HepG2 (cell line): ENCODE results near the gene GAS5. TPM values are rescaled to one million over a fixed set of nuclear protein-coding genes. Genes with fewer than 3 reads are reported as not detected.

ENCODE experiments used
- ETV5 ChIP-seq: IDR thresholded peaks from 2 replicates; pipeline ENCODE4 v1.6.1; 2018; ENCODE audit warnings: missing biosample characterization, missing genetic modification reagents, inconsistent platforms, borderline replicate concordance
- FOXJ3 ChIP-seq: sonication (generic); formaldehyde crosslinking; IDR thresholded peaks from 2 replicates; pipeline ENCODE4 v1.4.0; 2020; ENCODE audit warnings: missing genetic modification reagents, mild to moderate bottlenecking, borderline replicate concordance
- FOXP1 ChIP-seq, 2 experiments: fragments of 450-650 bp in 1 of 2; IDR thresholded peaks; 2 replicates each; pipeline ENCODE4 v1.6.1; 2017 to 2018; ENCODE audit warnings: antibody characterized with exemption in 1 of 2
- HES4 ChIP-seq: sonication (generic); formaldehyde crosslinking; IDR thresholded peaks from 2 replicates; pipeline ENCODE4 v1.9.0; 2021; ENCODE audit warnings: mild to moderate bottlenecking, missing genetic modification reagents, borderline replicate concordance
- HMGA1 ChIP-seq: sonication (generic); formaldehyde crosslinking; conservative IDR thresholded peaks from 2 replicates; pipeline ENCODE4 v1.4.0; 2020; ENCODE audit warnings: missing genetic modification reagents
- HNRNPL ChIP-seq: fragments of 200-400 bp; formaldehyde crosslinking; IDR thresholded peaks from 2 replicates; pipeline ENCODE4 v1.6.1; 2017; ENCODE audit warnings: mild to moderate bottlenecking, low read depth, low read length
- KAT7 ChIP-seq: IDR thresholded peaks from 2 replicates; pipeline ENCODE4 v1.6.1; 2018; ENCODE audit warnings: borderline replicate concordance, missing compliant biosample characterization
- NPAS2 ChIP-seq: sonication (generic); formaldehyde crosslinking; IDR thresholded peaks from 2 replicates; pipeline ENCODE4 v1.8.0; 2022; ENCODE audit warnings: mild to moderate bottlenecking, missing genetic modification reagents, borderline replicate concordance
- NR2C2 ChIP-seq: sonication (generic); formaldehyde crosslinking; IDR thresholded peaks from 2 replicates; pipeline ENCODE4 v1.4.0; 2020; ENCODE audit warnings: missing genetic modification reagents, mild to moderate bottlenecking, moderate library complexity, borderline replicate concordance
- POGZ ChIP-seq: sonication (generic); formaldehyde crosslinking; IDR thresholded peaks from 2 replicates; pipeline ENCODE4 v1.4.0; 2020; ENCODE audit warnings: mild to moderate bottlenecking, missing genetic modification reagents
- SAP130 ChIP-seq: IDR thresholded peaks from 2 replicates; pipeline ENCODE4 v1.6.1; 2016; ENCODE audit warnings: low read depth
- SMAD9 ChIP-seq: sonication (generic); formaldehyde crosslinking; IDR thresholded peaks from 2 replicates; pipeline ENCODE4 v1.5.1; 2020; ENCODE audit warnings: mild to moderate bottlenecking, missing genetic modification reagents
- STAG1 ChIP-seq: sonication (generic); formaldehyde crosslinking; IDR thresholded peaks from 2 replicates; pipeline ENCODE4 v1.4.0; 2020; ENCODE audit warnings: missing genetic modification reagents
- ZFP90 ChIP-seq: sonication (generic); formaldehyde crosslinking; IDR thresholded peaks from 2 replicates; pipeline ENCODE4 v1.8.0; 2022; ENCODE audit warnings: missing genetic modification reagents, mild to moderate bottlenecking, inconsistent platforms, borderline replicate concordance
- ZIK1 ChIP-seq: sonication (generic); formaldehyde crosslinking; IDR thresholded peaks from 2 replicates; pipeline ENCODE4 v1.5.0; 2020; ENCODE audit warnings: mild to moderate bottlenecking, low read depth, missing genetic modification reagents, borderline replicate concordance
- ZNF235 ChIP-seq: sonication (generic); formaldehyde crosslinking; IDR thresholded peaks from 2 replicates; pipeline ENCODE4 v1.8.1; 2023; ENCODE audit warnings: mild to moderate bottlenecking, missing genetic modification reagents, borderline replicate concordance
- ZNF251 ChIP-seq: sonication (generic); formaldehyde crosslinking; IDR thresholded peaks from 2 replicates; pipeline ENCODE4 v1.9.0; 2021; ENCODE audit warnings: mild to moderate bottlenecking, missing genetic modification reagents
- ZNF33A ChIP-seq: sonication (generic); formaldehyde crosslinking; IDR thresholded peaks from 2 replicates; pipeline ENCODE4 v1.5.1; 2020; ENCODE audit warnings: missing genetic modification reagents, mild to moderate bottlenecking, moderate library complexity, borderline replicate concordance
- ZNF510 ChIP-seq: sonication (generic); formaldehyde crosslinking; IDR thresholded peaks from 2 replicates; pipeline ENCODE4 v1.4.0; 2020; ENCODE audit warnings: low read depth, mild to moderate bottlenecking, missing genetic modification reagents
- ZNF557 ChIP-seq: sonication (generic); formaldehyde crosslinking; IDR thresholded peaks from 2 replicates; pipeline ENCODE4 v1.4.0; 2020; ENCODE audit warnings: missing genetic modification reagents
- ZSCAN21 ChIP-seq: sonication (generic); formaldehyde crosslinking; IDR thresholded peaks from 2 replicates; pipeline ENCODE4 v1.8.0; 2022; ENCODE audit warnings: mild to moderate bottlenecking, missing genetic modification reagents, moderate library complexity, borderline replicate concordance
- polyA plus RNA-seq, 8 experiments: library from polyadenylated mRNA; depleted of rRNA in 3 of 8; stranded (reverse) in 7 of 8; unstranded in 1 of 8; fragments of >200 nt; fragmentation: Illumina TruSeq in 4 of 8; extraction: Trizol in 4 of 8; gene quantifications; 2 replicates each; pipeline versions ENCODE4 v1.2.1 to v1.2.3, GENCODE V29; 2011 to 2016; ENCODE audit warnings: low read depth in 4 of 8, missing spikeins in 1 of 8, mixed read lengths in 1 of 8; ENCODE audit not compliant: insufficient read depth in 1 of 8
- total RNA-seq, 5 experiments: library from RNA; depleted of rRNA; stranded (reverse); fragments of >200 nt; fragmentation: Illumina TruSeq; extraction: Trizol; gene quantifications; 2 replicates each; pipeline ENCODE4 v1.2.3, GENCODE V29; 2016; ENCODE audit warnings: low read depth in 1 of 5
- TF ChIP-seq, protein P1 (sequence below): sonication (generic); formaldehyde crosslinking; IDR thresholded peaks from 2 replicates; pipeline ENCODE4 v1.8.1; 2023; ENCODE audit warnings: mild to moderate bottlenecking, moderate library complexity, missing genetic modification reagents
- TF ChIP-seq, protein P2 (sequence below): sonication (generic); formaldehyde crosslinking; conservative IDR thresholded peaks from 2 replicates; pipeline ENCODE4 v1.8.1; 2023; ENCODE audit warnings: missing genetic modification reagents
- TF ChIP-seq, protein P3 (sequence below): sonication (generic); formaldehyde crosslinking; IDR thresholded peaks from 2 replicates; pipeline ENCODE4 v1.4.0; 2020; ENCODE audit warnings: mild to moderate bottlenecking, low read depth, missing genetic modification reagents
- TF ChIP-seq, protein P4 (sequence below): fragments of 450-650 bp; IDR thresholded peaks from 2 replicates; pipeline ENCODE4 v1.6.1; 2016
- TF ChIP-seq, protein P5 (sequence below): sonication (generic); formaldehyde crosslinking; conservative IDR thresholded peaks from 2 replicates; pipeline ENCODE4 v1.8.0; 2022; ENCODE audit warnings: low read depth, missing genetic modification reagents

The GAS5 gene
- total and polyA plus RNA-seq, 2 of the 13 experiments (the other 11 are each of a cell fraction or from before 2014, with no cell fraction given): 352 to 738 TPM

DNA sequence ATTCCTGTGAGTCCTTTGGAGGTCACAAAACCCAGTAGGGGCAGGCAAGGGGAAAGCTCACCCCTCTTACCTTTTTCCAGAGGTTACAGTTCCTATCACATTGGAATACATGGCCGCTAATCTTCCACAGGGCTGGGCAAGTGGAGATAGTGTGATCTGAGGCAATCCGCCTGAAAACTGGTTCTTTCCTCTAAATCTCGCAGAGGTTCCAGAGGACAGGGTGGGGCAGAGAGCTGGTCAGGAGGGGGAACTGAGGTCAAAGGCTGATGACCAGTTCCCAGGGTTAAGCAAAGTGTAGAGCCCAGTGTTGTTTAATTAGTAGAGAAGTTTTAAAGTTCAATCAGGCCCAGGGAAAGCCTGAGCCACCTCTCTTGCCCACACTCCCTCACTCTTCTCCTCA lies 49.4 kb upstream of the GAS5 start, which contains the start of gene SERPINC1 (continued):
- TF ChIP-seq, protein P1, sequence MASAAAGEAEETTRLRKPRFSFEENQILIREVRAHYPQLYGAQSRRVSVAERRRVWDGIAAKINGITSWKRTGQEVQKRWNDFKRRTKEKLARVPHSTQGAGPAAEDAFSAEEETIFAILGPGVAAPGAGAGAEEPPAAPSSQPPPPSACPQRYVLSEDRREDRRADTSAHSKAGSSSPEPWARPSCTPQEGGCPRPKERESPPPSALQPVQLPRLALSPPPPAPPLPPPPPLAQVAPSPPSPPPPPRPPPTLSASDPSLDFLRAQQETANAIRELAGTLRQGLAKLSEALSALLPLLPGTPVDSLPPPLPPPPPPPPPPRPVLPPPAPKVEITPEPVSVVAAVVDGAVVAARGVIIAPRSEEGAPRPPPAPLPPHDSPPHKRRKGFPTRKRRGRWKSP (CRISPR knock-in tag): no peak
- TF ChIP-seq FOXJ3 (CRISPR knock-in tag) (0 out of 2 replicates have a peak, but pooled peaks have one; percentile 48), NPAS2 (CRISPR knock-in tag) (no peak), ZNF33A (CRISPR knock-in tag) (no peak), KAT7 (CRISPR knock-in tag) (0 out of 2 replicates have a peak, but pooled peaks have one; percentile 37), SAP130 (CRISPR knock-in tag) (peak; percentile 53), STAG1 (CRISPR knock-in tag) (no peak), HES4 (CRISPR knock-in tag) (no peak), POGZ (peak; percentile 56), ZNF557 (CRISPR knock-in tag) (no peak), ZSCAN21 (no peak), ZNF510 (CRISPR knock-in tag) (no peak), ZFP90 (CRISPR knock-in tag) (no peak), SMAD9 (CRISPR knock-in tag) (no peak), HMGA1 (CRISPR knock-in tag) (no peak), ZNF251 (CRISPR knock-in tag) (no peak), FOXP1 (IDR thresholded peaks at IDR 0.05) (no peak), FOXP1 (CRISPR knock-in tag; IDR thresholded peaks at IDR 0.05) (no peak), HNRNPL (no peak), ZIK1 (CRISPR knock-in tag) (no peak), NR2C2 (peak; percentile 88), ZNF235 (CRISPR knock-in tag) (no peak), ETV5 (CRISPR knock-in tag) (no peak)
- TF ChIP-seq, protein P2, sequence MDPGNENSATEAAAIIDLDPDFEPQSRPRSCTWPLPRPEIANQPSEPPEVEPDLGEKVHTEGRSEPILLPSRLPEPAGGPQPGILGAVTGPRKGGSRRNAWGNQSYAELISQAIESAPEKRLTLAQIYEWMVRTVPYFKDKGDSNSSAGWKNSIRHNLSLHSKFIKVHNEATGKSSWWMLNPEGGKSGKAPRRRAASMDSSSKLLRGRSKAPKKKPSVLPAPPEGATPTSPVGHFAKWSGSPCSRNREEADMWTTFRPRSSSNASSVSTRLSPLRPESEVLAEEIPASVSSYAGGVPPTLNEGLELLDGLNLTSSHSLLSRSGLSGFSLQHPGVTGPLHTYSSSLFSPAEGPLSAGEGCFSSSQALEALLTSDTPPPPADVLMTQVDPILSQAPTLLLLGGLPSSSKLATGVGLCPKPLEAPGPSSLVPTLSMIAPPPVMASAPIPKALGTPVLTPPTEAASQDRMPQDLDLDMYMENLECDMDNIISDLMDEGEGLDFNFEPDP (CRISPR knock-in tag): 0 out of 2 replicates have a peak, but pooled peaks have one; percentile 74
- TF ChIP-seq, protein P3, sequence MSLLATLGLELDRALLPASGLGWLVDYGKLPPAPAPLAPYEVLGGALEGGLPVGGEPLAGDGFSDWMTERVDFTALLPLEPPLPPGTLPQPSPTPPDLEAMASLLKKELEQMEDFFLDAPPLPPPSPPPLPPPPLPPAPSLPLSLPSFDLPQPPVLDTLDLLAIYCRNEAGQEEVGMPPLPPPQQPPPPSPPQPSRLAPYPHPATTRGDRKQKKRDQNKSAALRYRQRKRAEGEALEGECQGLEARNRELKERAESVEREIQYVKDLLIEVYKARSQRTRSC (CRISPR knock-in tag): no peak
- TF ChIP-seq, protein P4, sequence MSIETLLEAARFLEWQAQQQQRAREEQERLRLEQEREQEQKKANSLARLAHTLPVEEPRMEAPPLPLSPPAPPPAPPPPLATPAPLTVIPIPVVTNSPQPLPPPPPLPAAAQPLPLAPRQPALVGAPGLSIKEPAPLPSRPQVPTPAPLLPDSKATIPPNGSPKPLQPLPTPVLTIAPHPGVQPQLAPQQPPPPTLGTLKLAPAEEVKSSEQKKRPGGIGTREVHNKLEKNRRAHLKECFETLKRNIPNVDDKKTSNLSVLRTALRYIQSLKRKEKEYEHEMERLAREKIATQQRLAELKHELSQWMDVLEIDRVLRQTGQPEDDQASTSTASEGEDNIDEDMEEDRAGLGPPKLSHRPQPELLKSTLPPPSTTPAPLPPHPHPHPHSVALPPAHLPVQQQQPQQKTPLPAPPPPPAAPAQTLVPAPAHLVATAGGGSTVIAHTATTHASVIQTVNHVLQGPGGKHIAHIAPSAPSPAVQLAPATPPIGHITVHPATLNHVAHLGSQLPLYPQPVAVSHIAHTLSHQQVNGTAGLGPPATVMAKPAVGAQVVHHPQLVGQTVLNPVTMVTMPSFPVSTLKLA: no peak
- TF ChIP-seq, protein P5, sequence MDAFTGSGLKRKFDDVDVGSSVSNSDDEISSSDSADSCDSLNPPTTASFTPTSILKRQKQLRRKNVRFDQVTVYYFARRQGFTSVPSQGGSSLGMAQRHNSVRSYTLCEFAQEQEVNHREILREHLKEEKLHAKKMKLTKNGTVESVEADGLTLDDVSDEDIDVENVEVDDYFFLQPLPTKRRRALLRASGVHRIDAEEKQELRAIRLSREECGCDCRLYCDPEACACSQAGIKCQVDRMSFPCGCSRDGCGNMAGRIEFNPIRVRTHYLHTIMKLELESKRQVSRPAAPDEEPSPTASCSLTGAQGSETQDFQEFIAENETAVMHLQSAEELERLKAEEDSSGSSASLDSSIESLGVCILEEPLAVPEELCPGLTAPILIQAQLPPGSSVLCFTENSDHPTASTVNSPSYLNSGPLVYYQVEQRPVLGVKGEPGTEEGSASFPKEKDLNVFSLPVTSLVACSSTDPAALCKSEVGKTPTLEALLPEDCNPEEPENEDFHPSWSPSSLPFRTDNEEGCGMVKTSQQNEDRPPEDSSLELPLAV: no peak
